Hepatocyte (in vitro differentiated cells): ENCODE measurements around the gene GOLGA8M.
"Not testable (repeated sequence)": the region's sequence is repeated elsewhere in the genome, so short reads cannot be mapped to it uniquely, and the experiment has no call there.

Source experiments
- CTCF ChIP-seq: fragments of 200-600 bp; sonication (generic); IDR thresholded peaks from 2 replicates; pipeline ENCODE4 v1.5.1; 2016; ENCODE audit warnings: antibody characterized with exemption, mild to moderate bottlenecking; ENCODE audit not compliant: poor library complexity
- EZH2 ChIP-seq: fragments of 200-600 bp; sonication (generic); IDR thresholded peaks from 2 replicates; pipeline ENCODE4 v1.6.1; 2016; ENCODE audit warnings: antibody characterized with exemption, mild to moderate bottlenecking, borderline replicate concordance
- EZH2phosphoT487 ChIP-seq: fragments of 200-600 bp; sonication (generic); IDR thresholded peaks from one replicate; pipeline ENCODE4 v1.6.1; 2018; ENCODE audit warnings: antibody characterized with exemption, mild to moderate bottlenecking, low read depth, moderate library complexity; ENCODE audit not compliant: unreplicated experiment, severe bottlenecking

GRCh38 chr15:28663717-28664116, 48.5 kb downstream of the GOLGA8M start:
- not testable (repeated sequence) for TF ChIP-seq EZH2, CTCF, EZH2phosphoT487
